SU-DHL-6 (cell line): ENCODE data around the gene SETD6.

Source experiments
- H2AFZ ChIP-seq: fragments of 200-600 bp; sonication (generic); 2 replicates; pipeline ENCODE4 v1.6.1; 2014; ENCODE audit warnings: low read depth, mild to moderate bottlenecking, moderate library complexity, mixed read lengths, antibody characterized with exemption, low read length; ENCODE audit not compliant: severe bottlenecking
- H3F3A ChIP-seq: fragments of 200-600 bp; shearing (Covaris generic); 2 replicates; pipeline ENCODE4 v1.6.0; 2016; ENCODE audit warnings: antibody characterized with exemption, mild to moderate bottlenecking; ENCODE audit not compliant: insufficient read depth
- H3K27ac ChIP-seq: fragments of 200-600 bp; sonication (generic); 2 replicates; pipeline ENCODE4 v1.5.1; 2016; ENCODE audit warnings: low read depth, mild to moderate bottlenecking, low read length, moderate library complexity, mixed read lengths
- H3K27me3 ChIP-seq: fragments of 200-600 bp; sonication (generic), shearing (Covaris generic); 2 replicates; pipeline ENCODE4 v1.6.0; 2014; ENCODE audit warnings: mild to moderate bottlenecking, low read length
- H3K36me3 ChIP-seq: fragments of 200-600 bp; sonication (generic); 2 replicates; pipeline ENCODE4 v1.6.1; 2014; ENCODE audit warnings: mild to moderate bottlenecking, low read length, mixed read lengths
- H3K4me2 ChIP-seq: fragments of 300-600, 200-600 bp; shearing (Covaris generic), sonication (generic); 2 replicates; pipeline ENCODE4 v1.6.0; 2014; ENCODE audit warnings: low read length, low read depth, mild to moderate bottlenecking; ENCODE audit not compliant: poor library complexity, severe bottlenecking
- H3K4me3 ChIP-seq: fragments of 200-600 bp; sonication (generic); 2 replicates; pipeline ENCODE4 v1.5.1; 2014; ENCODE audit warnings: antibody characterized with exemption, low read length, mild to moderate bottlenecking, mixed read lengths; ENCODE audit not compliant: insufficient read depth, poor library complexity, severe bottlenecking
- H3K79me2 ChIP-seq: fragments of 200-600 bp; sonication (generic); 2 replicates; pipeline ENCODE4 v1.6.1; 2014; ENCODE audit warnings: mild to moderate bottlenecking, low read length, moderate library complexity; ENCODE audit not compliant: insufficient read depth
- H3K9ac ChIP-seq: fragments of 200-600 bp; sonication (generic); 2 replicates; pipeline ENCODE4 v1.7.0; 2014; ENCODE audit warnings: mild to moderate bottlenecking, low read length
- H3K9me2 ChIP-seq: fragments of 200-600 bp; sonication (generic); replicated peaks from 2 replicates; pipeline ENCODE4 v1.6.1; 2014; ENCODE audit warnings: low read length; ENCODE audit not compliant: insufficient read depth
- H3K9me3 ChIP-seq: fragments of 200-600 bp; sonication (generic); 2 replicates; pipeline ENCODE4 v1.6.1; 2014; ENCODE audit warnings: low read length, mixed read lengths; ENCODE audit not compliant: insufficient read depth
- H4K20me1 ChIP-seq: fragments of 200-600 bp; sonication (generic); 2 replicates; pipeline ENCODE4 v1.6.1; 2014; ENCODE audit warnings: low read depth, mild to moderate bottlenecking, antibody characterized with exemption, low read length, moderate library complexity, mixed read lengths
- CTCF ChIP-seq: fragments of 200-600 bp; sonication (generic); IDR thresholded peaks from one replicate; pipeline ENCODE4 v1.5.1; 2017; ENCODE audit warnings: antibody characterized with exemption, mild to moderate bottlenecking, low read length, moderate library complexity; ENCODE audit not compliant: insufficient read depth, poor library complexity, severe bottlenecking
- EZH2phosphoT487 ChIP-seq: fragments of 200-600 bp; sonication (generic), shearing (Covaris generic); conservative IDR thresholded peaks from 2 replicates; pipeline ENCODE4 v1.6.1; 2018; ENCODE audit warnings: mild to moderate bottlenecking, antibody characterized with exemption, low read length, moderate library complexity, mixed read lengths

SETD6 gene

GRCh38 chr16:58511933-58512815, 3.1 kb upstream of the SETD6 start:
- Histone ChIP-seq H3K9me2 (no peaks in the 10 kb centered on the region), H3K27me3 (no peaks in the 10 kb centered on the region), H3K9ac (no peak overlapping the region), H3K4me2 (no peak overlapping the region), H3K79me2 (peaks cover 13% of the 10 kb centered on the region), H3K36me3 (no peaks in the 10 kb centered on the region), H3F3A (peaks cover 16% of the 10 kb centered on the region), H3K4me3 (no peak overlapping the region), H3K27ac (no peak overlapping the region), H2AFZ (no peak overlapping the region), H4K20me1 (peaks cover 3% of the 10 kb centered on the region; the same call in 1 of the 2 replicates), H3K9me3 (no peaks in the 10 kb centered on the region)
- TF ChIP-seq CTCF, result peak; percentile 89
- TF ChIP-seq EZH2phosphoT487, result no peak

- H3K36me3 ChIP-seq, result no peaks in the 10 kb centered on the region
- TF ChIP-seq CTCF (no peak), EZH2phosphoT487 (no peak)
- peaks cover 13% of the 10 kb centered on the region for H3K79me2 ChIP-seq
- H3F3A ChIP-seq, result peaks cover 30% of the 10 kb centered on the region
- H3K27me3 ChIP-seq, result no peaks in the 10 kb centered on the region
- no peaks in the 10 kb centered on the region for H3K9me3 ChIP-seq
- H3K4me3 ChIP-seq, result no peak overlapping the region
- no peak overlapping the region for H2AFZ ChIP-seq
- peaks cover 3% of the 10 kb centered on the region; the same call in 1 of the 2 replicates for H4K20me1 ChIP-seq
- no peaks in the 10 kb centered on the region for H3K9me2 ChIP-seq
- H3K9ac ChIP-seq, result no peak overlapping the region
- no peak overlapping the region for H3K27ac ChIP-seq
- peak overlapping the region; percentile 93 for H3K4me2 ChIP-seq
These were observed 1.4 kb upstream of the SETD6 start for GRCh38 chr16:58513874-58514273.

GRCh38 chr16:58515871-58516767, 802 bp downstream of the SETD6 start:
- no peak for TF ChIP-seq EZH2phosphoT487
- no peak for TF ChIP-seq CTCF
- peak overlapping the region; percentile 91 for H3K9ac ChIP-seq
- H2AFZ ChIP-seq, result peak overlapping the region; percentile 98
- H3K27me3 ChIP-seq, result no peaks in the 10 kb centered on the region
- peaks cover 13% of the 10 kb centered on the region for H3K79me2 ChIP-seq
- peaks cover 47% of the 10 kb centered on the region for H3F3A ChIP-seq
- peaks cover 3% of the 10 kb centered on the region; the same call in 1 of the 2 replicates for H4K20me1 ChIP-seq
- H3K36me3 ChIP-seq, result peaks cover 19% of the 10 kb centered on the region
- H3K9me2 ChIP-seq, result no peaks in the 10 kb centered on the region
- peak overlapping the region; percentile 93 for H3K4me2 ChIP-seq
- H3K4me3 ChIP-seq, result peak overlapping the region; percentile 90
- no peaks in the 10 kb centered on the region for H3K9me3 ChIP-seq
- peak overlapping the region; percentile 64 for H3K27ac ChIP-seq
